Measurements from ENCODE around the gene OR6N1.

The OR6N1 gene

DNA sequence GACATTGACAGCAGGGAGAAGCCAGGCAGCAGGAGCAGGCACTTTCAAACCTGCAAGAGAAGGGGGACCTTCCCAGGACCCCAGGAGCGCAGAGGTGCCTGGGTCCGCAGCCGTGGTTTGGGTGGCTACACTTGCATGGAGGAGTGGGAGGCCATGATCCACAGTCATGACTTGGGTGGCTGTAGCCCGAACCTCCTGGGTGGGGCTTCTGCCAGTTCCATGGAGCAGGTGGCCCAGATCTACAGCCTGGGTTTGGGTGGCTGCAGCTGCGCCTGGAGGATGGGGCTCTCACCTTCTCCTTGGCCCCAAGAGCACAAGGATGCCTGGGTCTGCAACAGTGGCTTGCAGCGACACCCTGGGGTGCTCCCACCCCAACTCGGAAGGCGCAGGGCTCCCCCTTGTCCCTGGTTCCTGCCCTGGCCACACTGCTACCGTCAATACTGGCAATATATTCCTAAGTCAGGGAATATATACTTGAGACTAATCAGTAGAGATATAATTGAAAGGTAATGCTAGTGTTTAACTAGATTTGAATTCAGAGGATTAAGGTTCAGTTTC is 19.8 kb downstream of the OR6N1 start:
- no peak overlapping the region for H3K9ac ChIP-seq (ENCODE audit: low read length)
- no peaks in the 10 kb centered on the region for H3K9me3 ChIP-seq (ENCODE audit: low read length)
- H3K27me3 ChIP-seq (ENCODE audit: insufficient read depth, low read length) = no peaks in the 10 kb centered on the region
- H3K79me2 ChIP-seq (ENCODE audit: insufficient read depth, low read length) = no peaks in the 10 kb centered on the region
- H4K20me1 ChIP-seq (ENCODE audit: insufficient read depth, low read length) = no peaks in the 10 kb centered on the region
- H3K36me3 ChIP-seq (ENCODE audit: insufficient read depth, low read length) = no peaks in the 10 kb centered on the region
- no peak overlapping the region for H3K27ac ChIP-seq (ENCODE audit: low read depth, low read length, poor library complexity, severe bottlenecking)
- H3K4me3 ChIP-seq (ENCODE audit: low read depth, low read length, poor library complexity, severe bottlenecking) = no peak overlapping the region
- TF ChIP-seq, protein P1, sequence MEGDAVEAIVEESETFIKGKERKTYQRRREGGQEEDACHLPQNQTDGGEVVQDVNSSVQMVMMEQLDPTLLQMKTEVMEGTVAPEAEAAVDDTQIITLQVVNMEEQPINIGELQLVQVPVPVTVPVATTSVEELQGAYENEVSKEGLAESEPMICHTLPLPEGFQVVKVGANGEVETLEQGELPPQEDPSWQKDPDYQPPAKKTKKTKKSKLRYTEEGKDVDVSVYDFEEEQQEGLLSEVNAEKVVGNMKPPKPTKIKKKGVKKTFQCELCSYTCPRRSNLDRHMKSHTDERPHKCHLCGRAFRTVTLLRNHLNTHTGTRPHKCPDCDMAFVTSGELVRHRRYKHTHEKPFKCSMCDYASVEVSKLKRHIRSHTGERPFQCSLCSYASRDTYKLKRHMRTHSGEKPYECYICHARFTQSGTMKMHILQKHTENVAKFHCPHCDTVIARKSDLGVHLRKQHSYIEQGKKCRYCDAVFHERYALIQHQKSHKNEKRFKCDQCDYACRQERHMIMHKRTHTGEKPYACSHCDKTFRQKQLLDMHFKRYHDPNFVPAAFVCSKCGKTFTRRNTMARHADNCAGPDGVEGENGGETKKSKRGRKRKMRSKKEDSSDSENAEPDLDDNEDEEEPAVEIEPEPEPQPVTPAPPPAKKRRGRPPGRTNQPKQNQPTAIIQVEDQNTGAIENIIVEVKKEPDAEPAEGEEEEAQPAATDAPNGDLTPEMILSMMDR (IDR thresholded peaks at IDR 0.05; ENCODE audit: low read length) = no peak
- TF ChIP-seq EZH2 (IDR thresholded peaks at IDR 0.05; ENCODE audit: borderline replicate concordance, low read length) = no peak
- H3K9me2 ChIP-seq (ENCODE audit: low read depth, low read length) = no peaks in the 10 kb centered on the region
- H3F3A ChIP-seq (ENCODE audit: insufficient read depth, low read length) = no peaks in the 10 kb centered on the region
- no peak overlapping the region for H2AFZ ChIP-seq (ENCODE audit: low read length)
- no peaks in the 10 kb centered on the region for H3K4me1 ChIP-seq (ENCODE audit: insufficient read depth, low read length, severe bottlenecking)
- no peak overlapping the region for H3K4me2 ChIP-seq (ENCODE audit: low read length)

DNA sequence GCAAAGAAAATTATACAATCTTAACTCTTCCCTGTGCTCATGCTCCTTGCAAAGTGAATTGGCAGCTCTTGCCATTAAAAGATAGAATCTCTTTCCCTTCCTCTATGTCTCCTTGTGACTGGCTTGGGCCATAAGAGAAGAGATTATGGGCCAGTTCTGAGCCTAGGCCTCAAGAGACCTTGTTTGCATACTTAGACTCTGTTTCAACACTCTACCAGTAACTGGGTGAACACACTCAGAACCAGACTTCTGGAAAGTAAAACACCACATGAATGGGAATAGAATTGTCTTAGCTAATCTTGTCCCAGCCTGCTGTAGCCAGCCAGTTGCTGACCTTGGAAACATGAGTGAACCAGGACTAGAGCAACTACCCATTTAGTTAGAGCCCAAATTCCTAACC is 36.1 kb downstream of the OR6N1 start:
- no peaks in the 10 kb centered on the region for H3F3A ChIP-seq (ENCODE audit: insufficient read depth, low read length)
- H3K79me2 ChIP-seq (ENCODE audit: insufficient read depth, low read length) = no peaks in the 10 kb centered on the region
- H4K20me1 ChIP-seq (ENCODE audit: insufficient read depth, low read length) = no peaks in the 10 kb centered on the region
- H3K36me3 ChIP-seq (ENCODE audit: insufficient read depth, low read length) = no peaks in the 10 kb centered on the region
- H3K9ac ChIP-seq (ENCODE audit: low read length) = no peak overlapping the region
- TF ChIP-seq, protein P1 (IDR thresholded peaks at IDR 0.05; ENCODE audit: low read length) = no peak
- TF ChIP-seq EZH2 (IDR thresholded peaks at IDR 0.05; ENCODE audit: borderline replicate concordance, low read length) = no peak
- no peaks in the 10 kb centered on the region for H3K9me3 ChIP-seq (ENCODE audit: low read length)
- no peaks in the 10 kb centered on the region for H3K9me2 ChIP-seq (ENCODE audit: low read depth, low read length)
- no peaks in the 10 kb centered on the region for H3K27me3 ChIP-seq (ENCODE audit: insufficient read depth, low read length)
- H3K4me3 ChIP-seq (ENCODE audit: low read depth, low read length, poor library complexity, severe bottlenecking) = no peak overlapping the region
- no peak overlapping the region for H3K4me2 ChIP-seq (ENCODE audit: low read length)
- H3K4me1 ChIP-seq (ENCODE audit: insufficient read depth, low read length, severe bottlenecking) = no peaks in the 10 kb centered on the region
- no peak overlapping the region for H2AFZ ChIP-seq (ENCODE audit: low read length)
- no peak overlapping the region for H3K27ac ChIP-seq (ENCODE audit: low read depth, low read length, poor library complexity, severe bottlenecking)

DNA sequence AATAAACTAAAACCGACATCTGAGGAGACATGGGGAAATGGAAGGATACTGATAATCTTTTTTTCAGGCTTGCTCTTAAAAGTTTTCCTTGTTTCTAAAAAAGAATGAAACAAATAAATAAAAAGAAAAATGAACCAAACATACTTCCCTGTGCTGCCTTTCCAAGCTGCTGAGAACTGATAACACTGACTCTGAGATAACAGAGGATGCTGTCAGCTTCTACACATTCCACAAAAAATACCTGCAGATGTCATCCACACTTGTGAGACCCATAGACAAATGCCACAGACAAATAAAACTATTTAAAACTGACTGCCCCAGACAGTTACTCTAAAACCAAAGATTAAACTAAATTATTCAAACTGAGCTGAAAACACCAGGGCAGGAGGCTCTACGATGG is 39.5 kb downstream of the OR6N1 start:
- Histone ChIP-seq H3K9me3 (ENCODE audit: low read length) (no peaks in the 10 kb centered on the region), H3K27ac (ENCODE audit: low read depth, low read length, poor library complexity, severe bottlenecking) (no peak overlapping the region), H3K27me3 (ENCODE audit: insufficient read depth, low read length) (no peaks in the 10 kb centered on the region), H3K9ac (ENCODE audit: low read length) (no peak overlapping the region), H3K4me2 (ENCODE audit: low read length) (no peak overlapping the region), H3K4me1 (ENCODE audit: insufficient read depth, low read length, severe bottlenecking) (no peaks in the 10 kb centered on the region), H3K4me3 (ENCODE audit: low read depth, low read length, poor library complexity, severe bottlenecking) (no peak overlapping the region), H3F3A (ENCODE audit: insufficient read depth, low read length) (no peaks in the 10 kb centered on the region), H2AFZ (ENCODE audit: low read length) (no peak overlapping the region), H3K79me2 (ENCODE audit: insufficient read depth, low read length) (no peaks in the 10 kb centered on the region), H3K9me2 (ENCODE audit: low read depth, low read length) (no peaks in the 10 kb centered on the region), H4K20me1 (ENCODE audit: insufficient read depth, low read length) (no peaks in the 10 kb centered on the region), H3K36me3 (ENCODE audit: insufficient read depth, low read length) (no peaks in the 10 kb centered on the region)
- TF ChIP-seq, protein P1 (IDR thresholded peaks at IDR 0.05; ENCODE audit: low read length) = no peak
- no peak for TF ChIP-seq EZH2 (IDR thresholded peaks at IDR 0.05; ENCODE audit: borderline replicate concordance, low read length)
